Measurements from ENCODE around the gene AFF2.

AFF2 gene

GRCh38 chrX:148492057-148492456 lies 8.4 kb upstream of the AFF2 start:
- no peak for DNase-seq (ENCODE audit: low read depth in 2 of 2)
- no peak for TF ChIP-seq CTCF (IDR thresholded peaks at IDR 0.05; ENCODE audit: low read depth, low read length)
- no peak overlapping the region for H3K4me3 ChIP-seq (replicated peaks in 1 of 2; ENCODE audit: low read depth in 2 of 2, low read length in 2 of 2)

DNA sequence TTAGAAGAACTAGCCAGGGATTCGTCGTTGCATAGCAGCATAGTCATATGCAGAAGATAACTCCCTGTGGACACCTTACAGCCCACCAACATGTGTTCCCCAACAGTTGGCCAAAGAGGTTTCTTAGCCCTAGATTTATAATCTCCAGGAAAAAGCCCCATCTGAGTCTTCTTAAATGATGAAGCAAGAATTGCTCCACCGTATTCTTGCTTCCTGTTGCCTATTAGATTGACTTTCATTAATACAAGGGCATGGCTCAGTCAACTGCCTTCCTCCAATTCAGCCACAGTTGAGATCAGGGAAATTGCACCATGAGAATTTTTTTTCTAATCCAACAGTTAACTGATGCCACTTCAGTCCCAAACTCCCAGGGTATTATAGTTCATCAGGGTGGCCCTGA lies 5.2 kb upstream of the AFF2 start:
- H3K4me3 ChIP-seq (replicated peaks in 1 of 2; ENCODE audit: low read depth in 2 of 2, low read length in 2 of 2): no peak overlapping the region
- no peak for TF ChIP-seq CTCF (IDR thresholded peaks at IDR 0.05; ENCODE audit: low read depth, low read length)
- DNase-seq (ENCODE audit: low read depth in 2 of 2): no peak

- no peak for TF ChIP-seq CTCF (IDR thresholded peaks at IDR 0.05; ENCODE audit: low read depth, low read length)
- no peak for DNase-seq (ENCODE audit: low read depth in 2 of 2)
- H3K4me3 ChIP-seq (replicated peaks in 1 of 2; ENCODE audit: low read depth in 2 of 2, low read length in 2 of 2): no peak overlapping the region
Observed at GRCh38 chrX:148498067-148498466, 2.4 kb upstream of the AFF2 start.

DNA sequence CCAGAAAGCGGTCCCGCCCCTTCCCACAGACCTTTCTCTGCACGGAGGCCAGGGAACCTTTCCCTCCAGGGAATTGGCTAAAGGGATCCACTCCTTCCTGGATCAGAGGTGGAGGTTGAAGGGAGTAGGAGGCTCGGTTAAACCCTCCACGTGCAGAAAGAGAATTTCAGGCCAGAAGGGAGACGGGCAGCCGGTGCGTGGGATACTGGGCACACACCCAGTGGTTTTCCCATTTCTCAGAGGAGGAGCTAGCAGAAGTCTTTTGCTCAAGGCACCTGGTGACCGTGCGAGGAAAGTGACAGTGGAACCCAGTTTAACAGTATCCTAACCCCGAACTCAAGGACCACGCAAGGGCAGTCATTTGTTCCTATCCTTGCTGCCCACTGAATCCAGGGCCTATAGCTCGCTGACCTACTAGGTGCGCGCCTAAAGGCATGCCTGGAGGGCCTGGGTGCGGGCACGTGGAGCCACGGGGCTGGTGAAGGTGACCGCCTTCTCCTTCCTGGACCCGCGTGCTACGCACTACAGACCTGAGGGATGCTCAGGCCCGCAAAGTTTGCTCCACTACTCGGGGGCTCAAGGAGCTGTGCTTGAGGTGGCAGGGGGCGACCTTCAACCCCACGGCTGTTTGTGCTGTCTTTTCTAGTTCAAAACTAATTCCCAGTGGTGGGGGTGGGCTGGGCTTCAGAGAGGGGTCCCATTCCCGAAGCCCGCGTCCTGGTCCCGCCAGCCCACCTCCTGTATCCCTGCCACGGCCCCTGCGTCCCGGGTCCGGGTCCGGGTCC lies 587 bp upstream of the AFF2 start:
- H3K4me3 ChIP-seq (replicated peaks in 1 of 2; ENCODE audit: low read depth in 2 of 2, low read length in 2 of 2): peak overlapping the region; percentile 17 to 37
- no peak for DNase-seq (ENCODE audit: low read depth in 2 of 2)
- TF ChIP-seq CTCF (IDR thresholded peaks at IDR 0.05; ENCODE audit: low read depth, low read length): no peak

DNA sequence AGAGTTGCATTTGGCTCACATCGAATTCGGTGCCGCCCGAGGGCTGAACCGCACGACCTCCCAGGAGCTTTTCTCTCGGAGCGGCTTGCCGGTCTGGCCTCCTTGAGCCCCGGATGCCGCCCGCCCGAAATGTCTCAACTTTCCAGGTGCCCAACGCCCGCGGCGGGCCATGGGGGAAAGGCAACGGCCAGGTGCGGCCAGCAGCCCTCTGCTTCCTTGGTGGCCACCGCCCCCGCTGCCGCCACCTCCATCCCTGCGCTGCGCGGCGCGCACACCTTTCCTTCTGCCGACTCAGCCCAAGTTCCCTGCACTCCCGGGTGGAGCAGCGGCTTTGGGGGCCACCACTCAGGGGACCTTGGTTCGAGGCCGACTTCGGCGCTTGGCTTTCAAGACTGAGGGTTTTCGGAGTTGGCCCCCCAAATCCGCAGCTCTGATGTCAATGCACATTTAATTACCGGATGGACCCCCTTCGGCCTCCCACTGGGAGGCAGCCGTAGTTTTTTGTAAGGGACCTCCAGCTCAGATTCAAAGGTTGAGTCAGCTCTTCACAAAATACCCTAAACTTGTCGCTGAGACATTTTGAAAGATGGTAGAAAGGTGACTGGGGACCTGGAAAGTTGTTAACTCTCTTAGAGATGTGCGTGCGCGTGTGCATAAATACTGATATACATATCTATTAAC lies 1.1 kb downstream of the AFF2 start:
- H3K4me3 ChIP-seq (replicated peaks in 1 of 2; ENCODE audit: low read depth in 2 of 2, low read length in 2 of 2): peak overlapping the region; percentile 37 to 43
- no peak for DNase-seq (ENCODE audit: low read depth in 2 of 2)
- TF ChIP-seq CTCF (IDR thresholded peaks at IDR 0.05; ENCODE audit: low read depth, low read length): no peak

GRCh38 chrX:148504506-148504905 lies 4.1 kb downstream of the AFF2 start:
- H3K4me3 ChIP-seq (replicated peaks in 1 of 2; ENCODE audit: low read depth in 2 of 2, low read length in 2 of 2): no peak overlapping the region
- DNase-seq (ENCODE audit: low read depth in 2 of 2): no peak
- TF ChIP-seq CTCF (IDR thresholded peaks at IDR 0.05; ENCODE audit: low read depth, low read length): no peak

All from cardiac fibroblast (primary cell).